WTC11 (cell line): Measurements from ENCODE around the gene ACTR3C. TPM values are rescaled to one million over a fixed set of nuclear protein-coding genes. Genes with fewer than 3 reads are reported as not detected.

ENCODE experiments used
- ARID4B ChIP-seq: sonication (generic); formaldehyde crosslinking; IDR thresholded peaks from 2 replicates; pipeline ENCODE4 v1.8.0; 2023; ENCODE audit warnings: missing genetic modification reagents, mild to moderate bottlenecking, borderline replicate concordance
- ATF1 ChIP-seq: sonication (generic); formaldehyde crosslinking; IDR thresholded peaks from 2 replicates; pipeline ENCODE4 v1.8.1; 2023; ENCODE audit warnings: mild to moderate bottlenecking, moderate library complexity, missing genetic modification reagents
- EMX1 ChIP-seq: fragments of 250-450 bp; sonication (Bioruptor Pico); IDR thresholded peaks from 2 replicates; pipeline ENCODE4 v1.8.0; 2021; ENCODE audit warnings: mild to moderate bottlenecking
- FOXK1 ChIP-seq: sonication (generic); formaldehyde crosslinking; IDR thresholded peaks from 2 replicates; pipeline ENCODE4 v1.8.0; 2022; ENCODE audit warnings: mild to moderate bottlenecking, moderate library complexity, missing genetic modification reagents
- HMGXB4 ChIP-seq: sonication (generic); formaldehyde crosslinking; IDR thresholded peaks from 2 replicates; pipeline ENCODE4 v1.8.1; 2023; ENCODE audit warnings: mild to moderate bottlenecking, moderate library complexity, missing genetic modification reagents
- NFE2L1 ChIP-seq: sonication (generic); formaldehyde crosslinking; IDR thresholded peaks from 2 replicates; pipeline ENCODE4 v1.8.1; 2023; ENCODE audit warnings: missing genetic modification reagents
- RELA ChIP-seq: sonication (generic); formaldehyde crosslinking; IDR thresholded peaks from 2 replicates; pipeline ENCODE4 v1.8.1; 2022; ENCODE audit warnings: missing genetic modification reagents, mild to moderate bottlenecking, borderline replicate concordance
- SMAD3 ChIP-seq: sonication (generic); formaldehyde crosslinking; IDR thresholded peaks from 2 replicates; pipeline ENCODE4 v1.8.0; 2022; ENCODE audit warnings: missing genetic modification reagents, mild to moderate bottlenecking, borderline replicate concordance
- SP1 ChIP-seq: sonication (generic); formaldehyde crosslinking; conservative IDR thresholded peaks from 2 replicates; pipeline ENCODE4 v1.8.1; 2022; ENCODE audit warnings: missing genetic modification reagents
- TCF7 ChIP-seq: sonication (generic); formaldehyde crosslinking; IDR thresholded peaks from 2 replicates; pipeline ENCODE4 v1.8.0; 2022; ENCODE audit warnings: mild to moderate bottlenecking, low read depth, missing genetic modification reagents, moderate library complexity
- TEAD1 ChIP-seq: sonication (generic); formaldehyde crosslinking; IDR thresholded peaks from 2 replicates; pipeline ENCODE4 v1.8.0; 2022; ENCODE audit warnings: mild to moderate bottlenecking, missing genetic modification reagents
- TEAD4 ChIP-seq: sonication (generic); formaldehyde crosslinking; IDR thresholded peaks from 2 replicates; pipeline ENCODE4 v1.8.0; 2022; ENCODE audit warnings: mild to moderate bottlenecking, missing genetic modification reagents
- ZBTB43 ChIP-seq: sonication (generic); formaldehyde crosslinking; IDR thresholded peaks from 2 replicates; pipeline ENCODE4 v1.8.1; 2023; ENCODE audit warnings: mild to moderate bottlenecking, missing genetic modification reagents
- ZNF121 ChIP-seq: sonication (generic); formaldehyde crosslinking; IDR thresholded peaks from 2 replicates; pipeline ENCODE4 v1.8.0; 2023; ENCODE audit warnings: missing genetic modification reagents
- ZNF219 ChIP-seq: sonication (generic); formaldehyde crosslinking; IDR thresholded peaks from 2 replicates; pipeline ENCODE4 v1.8.0; 2023; ENCODE audit warnings: missing genetic modification reagents, mild to moderate bottlenecking, borderline replicate concordance
- total RNA-seq: library from RNA; stranded (reverse); gene quantifications from 3 replicates; pipeline ENCODE4 v1.2.3, GENCODE V29; 2021
- TF ChIP-seq, protein P1 (sequence below): sonication (generic); formaldehyde crosslinking; IDR thresholded peaks from 2 replicates; pipeline ENCODE4 v1.8.1; 2022; ENCODE audit warnings: missing genetic modification reagents, borderline replicate concordance
- TF ChIP-seq, protein P2 (sequence below): sonication (generic); formaldehyde crosslinking; IDR thresholded peaks from 2 replicates; pipeline ENCODE4 v1.8.1; 2022; ENCODE audit warnings: low read depth, missing genetic modification reagents, borderline replicate concordance
- TF ChIP-seq, protein P3 (sequence below): sonication (generic); formaldehyde crosslinking; IDR thresholded peaks from 2 replicates; pipeline ENCODE4 v1.8.1; 2022; ENCODE audit warnings: low read depth, mild to moderate bottlenecking, moderate library complexity, missing genetic modification reagents, borderline replicate concordance
- TF ChIP-seq, protein P4 (sequence below): fragments of 200-600 bp; IDR thresholded peaks from 2 replicates; pipeline ENCODE4 v1.8.0; 2022; ENCODE audit warnings: antibody characterized with exemption
- TF ChIP-seq, protein P5 (sequence below): fragments of 250-450 bp; sonication (Bioruptor Pico); IDR thresholded peaks from 2 replicates; pipeline ENCODE4 v1.9.0; 2021; ENCODE audit warnings: mild to moderate bottlenecking

The ACTR3C gene
- total RNA-seq, 1 experiment from 2014 or later = 1.4 TPM

- TF ChIP-seq ARID4B (CRISPR knock-in tag) (0 out of 2 replicates have a peak, but pooled peaks have one; percentile 20), TEAD1 (CRISPR knock-in tag) (peak; percentile 73; the same call in 1 of the 2 replicates), NFE2L1 (CRISPR knock-in tag) (peak; percentile 54; the same call in 1 of the 2 replicates), ZNF219 (CRISPR knock-in tag) (no peak), EMX1 (CRISPR knock-in tag) (0 out of 2 replicates have a peak, but pooled peaks have one; percentile 6), RELA (0 out of 2 replicates have a peak, but pooled peaks have one; percentile 54), ZNF121 (CRISPR knock-in tag) (no peak), TEAD4 (CRISPR knock-in tag) (peak; percentile 73; the same call in 1 of the 2 replicates), TCF7 (0 out of 2 replicates have a peak, but pooled peaks have one; percentile 32), ATF1 (CRISPR knock-in tag) (0 out of 2 replicates have a peak, but pooled peaks have one; percentile 30), FOXK1 (CRISPR knock-in tag) (peak; percentile 38; the same call in 1 of the 2 replicates), SP1 (CRISPR knock-in tag) (peak; percentile 39), ZBTB43 (CRISPR knock-in tag) (peak; percentile 77; the same call in 1 of the 2 replicates), HMGXB4 (CRISPR knock-in tag) (peak; percentile 55), SMAD3 (0 out of 2 replicates have a peak, but pooled peaks have one; percentile 29)
- TF ChIP-seq, protein P1, sequence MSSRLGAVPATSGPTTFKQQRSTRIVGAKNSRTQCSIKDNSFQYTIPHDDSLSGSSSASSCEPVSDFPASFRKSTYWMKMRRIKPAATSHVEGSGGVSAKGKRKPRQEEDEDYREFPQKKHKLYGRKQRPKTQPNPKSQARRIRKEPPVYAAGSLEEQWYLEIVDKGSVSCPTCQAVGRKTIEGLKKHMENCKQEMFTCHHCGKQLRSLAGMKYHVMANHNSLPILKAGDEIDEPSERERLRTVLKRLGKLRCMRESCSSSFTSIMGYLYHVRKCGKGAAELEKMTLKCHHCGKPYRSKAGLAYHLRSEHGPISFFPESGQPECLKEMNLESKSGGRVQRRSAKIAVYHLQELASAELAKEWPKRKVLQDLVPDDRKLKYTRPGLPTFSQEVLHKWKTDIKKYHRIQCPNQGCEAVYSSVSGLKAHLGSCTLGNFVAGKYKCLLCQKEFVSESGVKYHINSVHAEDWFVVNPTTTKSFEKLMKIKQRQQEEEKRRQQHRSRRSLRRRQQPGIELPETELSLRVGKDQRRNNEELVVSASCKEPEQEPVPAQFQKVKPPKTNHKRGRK (CRISPR knock-in tag) = no peak
- TF ChIP-seq, protein P2, sequence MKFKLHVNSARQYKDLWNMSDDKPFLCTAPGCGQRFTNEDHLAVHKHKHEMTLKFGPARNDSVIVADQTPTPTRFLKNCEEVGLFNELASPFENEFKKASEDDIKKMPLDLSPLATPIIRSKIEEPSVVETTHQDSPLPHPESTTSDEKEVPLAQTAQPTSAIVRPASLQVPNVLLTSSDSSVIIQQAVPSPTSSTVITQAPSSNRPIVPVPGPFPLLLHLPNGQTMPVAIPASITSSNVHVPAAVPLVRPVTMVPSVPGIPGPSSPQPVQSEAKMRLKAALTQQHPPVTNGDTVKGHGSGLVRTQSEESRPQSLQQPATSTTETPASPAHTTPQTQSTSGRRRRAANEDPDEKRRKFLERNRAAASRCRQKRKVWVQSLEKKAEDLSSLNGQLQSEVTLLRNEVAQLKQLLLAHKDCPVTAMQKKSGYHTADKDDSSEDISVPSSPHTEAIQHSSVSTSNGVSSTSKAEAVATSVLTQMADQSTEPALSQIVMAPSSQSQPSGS = peak; percentile 13; the same call in 1 of the 2 replicates
- TF ChIP-seq, protein P3, sequence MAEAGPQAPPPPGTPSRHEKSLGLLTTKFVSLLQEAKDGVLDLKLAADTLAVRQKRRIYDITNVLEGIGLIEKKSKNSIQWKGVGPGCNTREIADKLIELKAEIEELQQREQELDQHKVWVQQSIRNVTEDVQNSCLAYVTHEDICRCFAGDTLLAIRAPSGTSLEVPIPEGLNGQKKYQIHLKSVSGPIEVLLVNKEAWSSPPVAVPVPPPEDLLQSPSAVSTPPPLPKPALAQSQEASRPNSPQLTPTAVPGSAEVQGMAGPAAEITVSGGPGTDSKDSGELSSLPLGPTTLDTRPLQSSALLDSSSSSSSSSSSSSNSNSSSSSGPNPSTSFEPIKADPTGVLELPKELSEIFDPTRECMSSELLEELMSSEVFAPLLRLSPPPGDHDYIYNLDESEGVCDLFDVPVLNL = 0 out of 2 replicates have a peak, but pooled peaks have one; percentile 19
- TF ChIP-seq, protein P4, sequence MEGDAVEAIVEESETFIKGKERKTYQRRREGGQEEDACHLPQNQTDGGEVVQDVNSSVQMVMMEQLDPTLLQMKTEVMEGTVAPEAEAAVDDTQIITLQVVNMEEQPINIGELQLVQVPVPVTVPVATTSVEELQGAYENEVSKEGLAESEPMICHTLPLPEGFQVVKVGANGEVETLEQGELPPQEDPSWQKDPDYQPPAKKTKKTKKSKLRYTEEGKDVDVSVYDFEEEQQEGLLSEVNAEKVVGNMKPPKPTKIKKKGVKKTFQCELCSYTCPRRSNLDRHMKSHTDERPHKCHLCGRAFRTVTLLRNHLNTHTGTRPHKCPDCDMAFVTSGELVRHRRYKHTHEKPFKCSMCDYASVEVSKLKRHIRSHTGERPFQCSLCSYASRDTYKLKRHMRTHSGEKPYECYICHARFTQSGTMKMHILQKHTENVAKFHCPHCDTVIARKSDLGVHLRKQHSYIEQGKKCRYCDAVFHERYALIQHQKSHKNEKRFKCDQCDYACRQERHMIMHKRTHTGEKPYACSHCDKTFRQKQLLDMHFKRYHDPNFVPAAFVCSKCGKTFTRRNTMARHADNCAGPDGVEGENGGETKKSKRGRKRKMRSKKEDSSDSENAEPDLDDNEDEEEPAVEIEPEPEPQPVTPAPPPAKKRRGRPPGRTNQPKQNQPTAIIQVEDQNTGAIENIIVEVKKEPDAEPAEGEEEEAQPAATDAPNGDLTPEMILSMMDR = no peak
- TF ChIP-seq, protein P5, sequence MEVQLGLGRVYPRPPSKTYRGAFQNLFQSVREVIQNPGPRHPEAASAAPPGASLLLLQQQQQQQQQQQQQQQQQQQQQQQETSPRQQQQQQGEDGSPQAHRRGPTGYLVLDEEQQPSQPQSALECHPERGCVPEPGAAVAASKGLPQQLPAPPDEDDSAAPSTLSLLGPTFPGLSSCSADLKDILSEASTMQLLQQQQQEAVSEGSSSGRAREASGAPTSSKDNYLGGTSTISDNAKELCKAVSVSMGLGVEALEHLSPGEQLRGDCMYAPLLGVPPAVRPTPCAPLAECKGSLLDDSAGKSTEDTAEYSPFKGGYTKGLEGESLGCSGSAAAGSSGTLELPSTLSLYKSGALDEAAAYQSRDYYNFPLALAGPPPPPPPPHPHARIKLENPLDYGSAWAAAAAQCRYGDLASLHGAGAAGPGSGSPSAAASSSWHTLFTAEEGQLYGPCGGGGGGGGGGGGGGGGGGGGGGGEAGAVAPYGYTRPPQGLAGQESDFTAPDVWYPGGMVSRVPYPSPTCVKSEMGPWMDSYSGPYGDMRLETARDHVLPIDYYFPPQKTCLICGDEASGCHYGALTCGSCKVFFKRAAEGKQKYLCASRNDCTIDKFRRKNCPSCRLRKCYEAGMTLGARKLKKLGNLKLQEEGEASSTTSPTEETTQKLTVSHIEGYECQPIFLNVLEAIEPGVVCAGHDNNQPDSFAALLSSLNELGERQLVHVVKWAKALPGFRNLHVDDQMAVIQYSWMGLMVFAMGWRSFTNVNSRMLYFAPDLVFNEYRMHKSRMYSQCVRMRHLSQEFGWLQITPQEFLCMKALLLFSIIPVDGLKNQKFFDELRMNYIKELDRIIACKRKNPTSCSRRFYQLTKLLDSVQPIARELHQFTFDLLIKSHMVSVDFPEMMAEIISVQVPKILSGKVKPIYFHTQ (CRISPR knock-in tag) = peak; percentile 44; the same call in 1 of the 2 replicates
Observed at GRCh38 chr7:150368884-150369747, 45.8 kb upstream of the ACTR3C start (continued).
